Measurements from ENCODE around the gene TRIM33. TPM values are rescaled to one million over a fixed set of nuclear protein-coding genes. Genes with fewer than 3 reads are reported as not detected.

TRIM33 gene
- total and polyA plus RNA-seq, 2 of the 13 experiments (the other 11 are each of a cell fraction or from before 2014, with no cell fraction given): 35.5 to 42.2 TPM

DNA sequence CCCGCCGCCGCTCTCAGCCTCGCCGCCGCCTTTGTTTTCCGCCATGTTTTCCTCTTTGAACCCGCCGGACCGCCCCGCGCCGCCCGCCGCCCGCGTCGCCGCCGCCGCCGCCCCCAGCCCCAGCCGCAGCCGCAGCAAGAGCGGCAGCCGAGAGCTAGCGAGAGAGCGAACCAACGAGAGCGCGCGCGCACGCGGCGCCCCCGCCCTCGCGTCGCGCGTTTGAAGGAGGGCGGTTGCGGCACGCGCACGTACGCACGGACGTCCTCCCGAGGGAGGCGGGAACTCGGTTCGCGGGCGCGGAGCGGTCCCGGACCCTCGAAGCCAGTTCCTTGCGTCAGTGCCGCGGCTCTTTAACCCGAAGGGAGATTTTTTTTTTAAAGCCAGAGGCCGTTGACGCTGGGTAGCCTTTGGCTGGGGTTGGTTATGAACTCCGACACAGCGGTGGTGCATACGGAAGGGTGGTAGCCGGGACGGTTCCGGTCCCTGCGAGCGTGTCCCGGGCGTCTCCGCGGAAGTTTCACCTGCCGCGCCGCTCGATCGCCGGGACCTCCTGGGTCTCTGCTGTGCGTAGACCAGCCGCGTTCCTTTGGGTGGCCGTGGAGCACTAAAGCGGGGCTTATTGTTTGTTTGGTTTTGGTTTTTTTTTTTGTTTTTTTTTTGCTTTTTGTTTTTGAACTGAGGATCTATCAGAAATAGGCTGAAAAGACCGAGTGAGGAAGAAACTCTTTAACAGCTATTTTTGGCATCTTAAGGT is at the start of gene TRIM33 (continued):
- TF ChIP-seq THYN1 (CRISPR knock-in tag; IDR thresholded peaks at IDR 0.05; ENCODE audit: borderline replicate concordance, low read depth) (no peak), CHD2 (IDR thresholded peaks at IDR 0.05; ENCODE audit: low read depth, low read length) (peak; percentile 69), HDAC2 (CRISPR knock-in tag; IDR thresholded peaks at IDR 0.05) (peak; percentile 79), RFX5 (IDR thresholded peaks at IDR 0.05; ENCODE audit: low read depth, low read length) (no peak), ZNF564 (CRISPR knock-in tag; IDR thresholded peaks at IDR 0.05) (peak; percentile 41; the same call in 1 of the 2 replicates), ZNF235 (CRISPR knock-in tag; IDR thresholded peaks at IDR 0.05; ENCODE audit: borderline replicate concordance) (0 out of 2 replicates have a peak, but pooled peaks have one; percentile 32), ZNF792 (CRISPR knock-in tag; IDR thresholded peaks at IDR 0.05) (peak; percentile 57; the same call in 1 of the 2 replicates), CREB1 (IDR thresholded peaks at IDR 0.05) (peak; percentile 63), CREB1 (CRISPR knock-in tag; IDR thresholded peaks at IDR 0.05) (no peak), HDAC1 (CRISPR knock-in tag; IDR thresholded peaks at IDR 0.05) (peak; percentile 46; the same call in 1 of the 2 replicates)
- TF ChIP-seq, protein P1, sequence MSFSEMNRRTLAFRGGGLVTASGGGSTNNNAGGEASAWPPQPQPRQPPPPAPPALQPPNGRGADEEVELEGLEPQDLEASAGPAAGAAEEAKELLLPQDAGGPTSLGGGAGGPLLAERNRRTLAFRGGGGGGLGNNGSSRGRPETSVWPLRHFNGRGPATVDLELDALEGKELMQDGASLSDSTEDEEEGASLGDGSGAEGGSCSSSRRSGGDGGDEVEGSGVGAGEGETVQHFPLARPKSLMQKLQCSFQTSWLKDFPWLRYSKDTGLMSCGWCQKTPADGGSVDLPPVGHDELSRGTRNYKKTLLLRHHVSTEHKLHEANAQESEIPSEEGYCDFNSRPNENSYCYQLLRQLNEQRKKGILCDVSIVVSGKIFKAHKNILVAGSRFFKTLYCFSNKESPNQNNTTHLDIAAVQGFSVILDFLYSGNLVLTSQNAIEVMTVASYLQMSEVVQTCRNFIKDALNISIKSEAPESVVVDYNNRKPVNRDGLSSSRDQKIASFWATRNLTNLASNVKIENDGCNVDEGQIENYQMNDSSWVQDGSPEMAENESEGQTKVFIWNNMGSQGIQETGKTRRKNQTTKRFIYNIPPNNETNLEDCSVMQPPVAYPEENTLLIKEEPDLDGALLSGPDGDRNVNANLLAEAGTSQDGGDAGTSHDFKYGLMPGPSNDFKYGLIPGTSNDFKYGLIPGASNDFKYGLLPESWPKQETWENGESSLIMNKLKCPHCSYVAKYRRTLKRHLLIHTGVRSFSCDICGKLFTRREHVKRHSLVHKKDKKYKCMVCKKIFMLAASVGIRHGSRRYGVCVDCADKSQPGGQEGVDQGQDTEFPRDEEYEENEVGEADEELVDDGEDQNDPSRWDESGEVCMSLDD (CRISPR knock-in tag; IDR thresholded peaks at IDR 0.05; ENCODE audit: borderline replicate concordance): no peak; the same call in 1 of the 2 replicates
- TF ChIP-seq, protein P2, sequence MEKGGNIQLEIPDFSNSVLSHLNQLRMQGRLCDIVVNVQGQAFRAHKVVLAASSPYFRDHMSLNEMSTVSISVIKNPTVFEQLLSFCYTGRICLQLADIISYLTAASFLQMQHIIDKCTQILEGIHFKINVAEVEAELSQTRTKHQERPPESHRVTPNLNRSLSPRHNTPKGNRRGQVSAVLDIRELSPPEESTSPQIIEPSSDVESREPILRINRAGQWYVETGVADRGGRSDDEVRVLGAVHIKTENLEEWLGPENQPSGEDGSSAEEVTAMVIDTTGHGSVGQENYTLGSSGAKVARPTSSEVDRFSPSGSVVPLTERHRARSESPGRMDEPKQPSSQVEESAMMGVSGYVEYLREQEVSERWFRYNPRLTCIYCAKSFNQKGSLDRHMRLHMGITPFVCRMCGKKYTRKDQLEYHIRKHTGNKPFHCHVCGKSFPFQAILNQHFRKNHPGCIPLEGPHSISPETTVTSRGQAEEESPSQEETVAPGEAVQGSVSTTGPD (CRISPR knock-in tag; IDR thresholded peaks at IDR 0.05): no peak
- TF ChIP-seq, protein P3, sequence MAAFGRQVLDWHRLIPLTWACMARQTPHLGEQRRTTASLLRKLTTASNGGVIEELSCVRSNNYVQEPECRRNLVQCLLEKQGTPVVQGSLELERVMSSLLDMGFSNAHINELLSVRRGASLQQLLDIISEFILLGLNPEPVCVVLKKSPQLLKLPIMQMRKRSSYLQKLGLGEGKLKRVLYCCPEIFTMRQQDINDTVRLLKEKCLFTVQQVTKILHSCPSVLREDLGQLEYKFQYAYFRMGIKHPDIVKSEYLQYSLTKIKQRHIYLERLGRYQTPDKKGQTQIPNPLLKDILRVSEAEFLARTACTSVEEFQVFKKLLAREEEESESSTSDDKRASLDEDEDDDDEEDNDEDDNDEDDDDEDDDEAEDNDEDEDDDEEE (CRISPR knock-in tag; IDR thresholded peaks at IDR 0.05): 0 out of 2 replicates have a peak, but pooled peaks have one; percentile 68
- TF ChIP-seq, protein P4, sequence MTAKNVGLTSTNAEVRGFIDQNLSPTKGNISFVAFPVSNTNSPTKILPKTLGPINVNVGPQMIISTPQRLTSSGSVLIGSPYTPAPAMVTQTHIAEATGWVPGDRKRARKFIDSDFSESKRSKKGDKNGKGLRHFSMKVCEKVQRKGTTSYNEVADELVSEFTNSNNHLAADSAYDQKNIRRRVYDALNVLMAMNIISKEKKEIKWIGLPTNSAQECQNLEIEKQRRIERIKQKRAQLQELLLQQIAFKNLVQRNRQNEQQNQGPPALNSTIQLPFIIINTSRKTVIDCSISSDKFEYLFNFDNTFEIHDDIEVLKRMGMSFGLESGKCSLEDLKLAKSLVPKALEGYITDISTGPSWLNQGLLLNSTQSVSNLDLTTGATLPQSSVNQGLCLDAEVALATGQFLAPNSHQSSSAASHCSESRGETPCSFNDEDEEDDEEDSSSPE (CRISPR knock-in tag; IDR thresholded peaks at IDR 0.05): peak; percentile 97
- TF ChIP-seq, protein P5, sequence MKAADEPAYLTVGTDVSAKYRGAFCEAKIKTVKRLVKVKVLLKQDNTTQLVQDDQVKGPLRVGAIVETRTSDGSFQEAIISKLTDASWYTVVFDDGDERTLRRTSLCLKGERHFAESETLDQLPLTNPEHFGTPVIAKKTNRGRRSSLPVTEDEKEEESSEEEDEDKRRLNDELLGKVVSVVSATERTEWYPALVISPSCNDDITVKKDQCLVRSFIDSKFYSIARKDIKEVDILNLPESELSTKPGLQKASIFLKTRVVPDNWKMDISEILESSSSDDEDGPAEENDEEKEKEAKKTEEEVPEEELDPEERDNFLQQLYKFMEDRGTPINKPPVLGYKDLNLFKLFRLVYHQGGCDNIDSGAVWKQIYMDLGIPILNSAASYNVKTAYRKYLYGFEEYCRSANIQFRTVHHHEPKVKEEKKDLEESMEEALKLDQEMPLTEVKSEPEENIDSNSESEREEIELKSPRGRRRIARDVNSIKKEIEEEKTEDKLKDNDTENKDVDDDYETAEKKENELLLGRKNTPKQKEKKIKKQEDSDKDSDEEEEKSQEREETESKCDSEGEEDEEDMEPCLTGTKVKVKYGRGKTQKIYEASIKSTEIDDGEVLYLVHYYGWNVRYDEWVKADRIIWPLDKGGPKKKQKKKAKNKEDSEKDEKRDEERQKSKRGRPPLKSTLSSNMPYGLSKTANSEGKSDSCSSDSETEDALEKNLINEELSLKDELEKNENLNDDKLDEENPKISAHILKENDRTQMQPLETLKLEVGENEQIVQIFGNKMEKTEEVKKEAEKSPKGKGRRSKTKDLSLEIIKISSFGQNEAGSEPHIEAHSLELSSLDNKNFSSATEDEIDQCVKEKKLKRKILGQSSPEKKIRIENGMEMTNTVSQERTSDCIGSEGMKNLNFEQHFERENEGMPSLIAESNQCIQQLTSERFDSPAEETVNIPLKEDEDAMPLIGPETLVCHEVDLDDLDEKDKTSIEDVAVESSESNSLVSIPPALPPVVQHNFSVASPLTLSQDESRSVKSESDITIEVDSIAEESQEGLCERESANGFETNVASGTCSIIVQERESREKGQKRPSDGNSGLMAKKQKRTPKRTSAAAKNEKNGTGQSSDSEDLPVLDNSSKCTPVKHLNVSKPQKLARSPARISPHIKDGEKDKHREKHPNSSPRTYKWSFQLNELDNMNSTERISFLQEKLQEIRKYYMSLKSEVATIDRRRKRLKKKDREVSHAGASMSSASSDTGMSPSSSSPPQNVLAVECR (CRISPR knock-in tag; IDR thresholded peaks at IDR 0.05; ENCODE audit: borderline replicate concordance): peak; percentile 41; the same call in 1 of the 2 replicates
- TF ChIP-seq, protein P6, sequence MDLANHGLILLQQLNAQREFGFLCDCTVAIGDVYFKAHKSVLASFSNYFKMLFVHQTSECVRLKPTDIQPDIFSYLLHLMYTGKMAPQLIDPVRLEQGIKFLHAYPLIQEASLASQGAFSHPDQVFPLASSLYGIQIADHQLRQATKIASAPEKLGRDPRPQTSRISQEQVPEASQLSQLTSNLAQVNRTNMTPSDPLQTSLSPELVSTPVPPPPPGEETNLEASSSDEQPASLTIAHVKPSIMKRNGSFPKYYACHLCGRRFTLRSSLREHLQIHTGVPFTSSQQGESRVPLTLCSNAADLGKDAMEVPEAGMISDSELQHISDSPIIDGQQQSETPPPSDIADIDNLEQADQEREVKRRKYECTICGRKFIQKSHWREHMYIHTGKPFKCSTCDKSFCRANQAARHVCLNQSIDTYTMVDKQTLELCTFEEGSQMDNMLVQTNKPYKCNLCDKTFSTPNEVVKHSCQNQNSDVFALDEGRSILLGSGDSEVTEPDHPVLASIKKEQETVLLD (CRISPR knock-in tag; IDR thresholded peaks at IDR 0.05; ENCODE audit: low read depth): peak; percentile 76; the same call in 1 of the 2 replicates
